ENCODE results near the gene DCLK3.

DCLK3 gene

DNA sequence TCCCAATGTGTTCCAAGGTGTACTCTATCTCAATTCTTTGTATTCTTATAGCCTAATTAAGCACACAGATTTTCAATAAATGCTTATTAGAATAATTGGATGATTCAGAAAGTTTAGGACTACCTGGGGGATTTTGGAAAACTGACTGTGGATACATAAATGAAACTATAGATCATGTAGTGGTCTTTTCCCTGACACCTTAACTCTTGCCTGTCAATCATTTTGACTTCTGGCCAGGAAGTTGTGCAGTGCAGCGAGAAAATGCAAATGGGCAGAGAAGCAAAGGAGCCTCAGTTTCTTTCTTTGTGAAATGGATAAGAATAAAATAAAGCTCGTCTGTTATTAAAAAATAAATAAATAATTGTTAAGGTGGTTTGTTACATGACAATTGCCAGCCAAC is 47.4 kb upstream of the DCLK3 start:
- H3K9me3 ChIP-seq (ENCODE audit: low read length), result no peaks in the 10 kb centered on the region
- no peaks in the 10 kb centered on the region for H3K9me2 ChIP-seq (ENCODE audit: low read depth, low read length)
- H3K36me3 ChIP-seq (ENCODE audit: insufficient read depth, low read length), result no peaks in the 10 kb centered on the region
- no peak overlapping the region for H3K9ac ChIP-seq (ENCODE audit: low read length)
- H3K27ac ChIP-seq (ENCODE audit: low read depth, low read length, poor library complexity, severe bottlenecking), result no peak overlapping the region
- no peak for TF ChIP-seq EZH2 (IDR thresholded peaks at IDR 0.05; ENCODE audit: borderline replicate concordance, low read length)
- TF ChIP-seq, protein P1, sequence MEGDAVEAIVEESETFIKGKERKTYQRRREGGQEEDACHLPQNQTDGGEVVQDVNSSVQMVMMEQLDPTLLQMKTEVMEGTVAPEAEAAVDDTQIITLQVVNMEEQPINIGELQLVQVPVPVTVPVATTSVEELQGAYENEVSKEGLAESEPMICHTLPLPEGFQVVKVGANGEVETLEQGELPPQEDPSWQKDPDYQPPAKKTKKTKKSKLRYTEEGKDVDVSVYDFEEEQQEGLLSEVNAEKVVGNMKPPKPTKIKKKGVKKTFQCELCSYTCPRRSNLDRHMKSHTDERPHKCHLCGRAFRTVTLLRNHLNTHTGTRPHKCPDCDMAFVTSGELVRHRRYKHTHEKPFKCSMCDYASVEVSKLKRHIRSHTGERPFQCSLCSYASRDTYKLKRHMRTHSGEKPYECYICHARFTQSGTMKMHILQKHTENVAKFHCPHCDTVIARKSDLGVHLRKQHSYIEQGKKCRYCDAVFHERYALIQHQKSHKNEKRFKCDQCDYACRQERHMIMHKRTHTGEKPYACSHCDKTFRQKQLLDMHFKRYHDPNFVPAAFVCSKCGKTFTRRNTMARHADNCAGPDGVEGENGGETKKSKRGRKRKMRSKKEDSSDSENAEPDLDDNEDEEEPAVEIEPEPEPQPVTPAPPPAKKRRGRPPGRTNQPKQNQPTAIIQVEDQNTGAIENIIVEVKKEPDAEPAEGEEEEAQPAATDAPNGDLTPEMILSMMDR (IDR thresholded peaks at IDR 0.05; ENCODE audit: low read length), result no peak
- no peaks in the 10 kb centered on the region for H3K27me3 ChIP-seq (ENCODE audit: insufficient read depth, low read length)
- no peaks in the 10 kb centered on the region for H4K20me1 ChIP-seq (ENCODE audit: insufficient read depth, low read length)
- H3K4me2 ChIP-seq (ENCODE audit: low read length), result no peak overlapping the region
- H3F3A ChIP-seq (ENCODE audit: insufficient read depth, low read length), result no peaks in the 10 kb centered on the region
- no peak overlapping the region for H2AFZ ChIP-seq (ENCODE audit: low read length)
- H3K4me3 ChIP-seq (ENCODE audit: low read depth, low read length, poor library complexity, severe bottlenecking), result no peak overlapping the region
- no peaks in the 10 kb centered on the region for H3K4me1 ChIP-seq (ENCODE audit: insufficient read depth, low read length, severe bottlenecking)
- H3K79me2 ChIP-seq (ENCODE audit: insufficient read depth, low read length), result no peaks in the 10 kb centered on the region

DNA sequence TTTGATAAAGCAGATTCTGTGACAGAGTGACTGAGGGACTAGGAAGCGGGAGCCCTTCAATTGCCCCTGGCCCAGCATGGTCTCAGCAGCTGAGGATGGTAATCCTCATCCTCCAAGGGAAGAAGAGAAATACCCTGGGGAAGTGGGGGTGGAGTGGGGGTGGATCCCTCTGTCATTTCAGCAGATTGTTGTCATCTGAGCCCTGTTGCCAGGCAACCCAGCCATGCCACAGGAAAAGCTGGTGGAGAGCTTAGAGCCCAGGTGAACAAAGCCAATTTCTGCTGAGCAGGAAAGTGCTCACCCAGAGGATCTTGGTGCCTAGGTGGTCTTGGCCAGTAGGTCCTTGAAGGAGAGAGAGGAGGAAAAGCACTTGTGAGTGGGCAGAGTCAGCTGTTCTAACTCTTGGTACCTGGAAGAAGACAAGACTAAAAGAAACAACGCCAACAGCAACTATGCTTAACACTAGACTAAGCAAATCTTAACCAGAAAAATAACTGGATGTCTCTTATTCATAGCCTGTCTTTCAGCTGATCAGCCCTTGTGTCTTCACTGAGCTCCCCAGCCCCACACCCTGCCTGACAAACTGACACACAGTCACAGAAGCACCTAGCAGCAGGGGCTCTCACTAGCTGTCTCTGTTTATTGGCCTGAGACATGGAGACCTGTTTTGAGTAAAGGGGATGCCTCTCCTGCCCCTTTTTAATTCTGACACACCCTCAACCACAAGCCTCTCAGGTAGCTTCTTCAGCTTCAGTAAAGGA is 40.1 kb upstream of the DCLK3 start:
- Histone ChIP-seq H3K4me1 (ENCODE audit: insufficient read depth, low read length, severe bottlenecking) (no peaks in the 10 kb centered on the region), H3K27ac (ENCODE audit: low read depth, low read length, poor library complexity, severe bottlenecking) (no peak overlapping the region), H3F3A (ENCODE audit: insufficient read depth, low read length) (no peaks in the 10 kb centered on the region), H3K4me2 (ENCODE audit: low read length) (no peak overlapping the region), H3K9ac (ENCODE audit: low read length) (no peak overlapping the region), H3K9me2 (ENCODE audit: low read depth, low read length) (no peaks in the 10 kb centered on the region), H2AFZ (ENCODE audit: low read length) (no peak overlapping the region), H3K79me2 (ENCODE audit: insufficient read depth, low read length) (no peaks in the 10 kb centered on the region), H3K4me3 (ENCODE audit: low read depth, low read length, poor library complexity, severe bottlenecking) (no peak overlapping the region), H3K36me3 (ENCODE audit: insufficient read depth, low read length) (no peaks in the 10 kb centered on the region), H3K9me3 (ENCODE audit: low read length) (0 out of 2 replicates have a peak, but pooled peaks cover 6% of the 10 kb centered on the region), H4K20me1 (ENCODE audit: insufficient read depth, low read length) (no peaks in the 10 kb centered on the region), H3K27me3 (ENCODE audit: insufficient read depth, low read length) (no peaks in the 10 kb centered on the region)
- TF ChIP-seq EZH2 (IDR thresholded peaks at IDR 0.05; ENCODE audit: borderline replicate concordance, low read length), result no peak
- TF ChIP-seq, protein P1 (IDR thresholded peaks at IDR 0.05; ENCODE audit: low read length), result no peak

DNA sequence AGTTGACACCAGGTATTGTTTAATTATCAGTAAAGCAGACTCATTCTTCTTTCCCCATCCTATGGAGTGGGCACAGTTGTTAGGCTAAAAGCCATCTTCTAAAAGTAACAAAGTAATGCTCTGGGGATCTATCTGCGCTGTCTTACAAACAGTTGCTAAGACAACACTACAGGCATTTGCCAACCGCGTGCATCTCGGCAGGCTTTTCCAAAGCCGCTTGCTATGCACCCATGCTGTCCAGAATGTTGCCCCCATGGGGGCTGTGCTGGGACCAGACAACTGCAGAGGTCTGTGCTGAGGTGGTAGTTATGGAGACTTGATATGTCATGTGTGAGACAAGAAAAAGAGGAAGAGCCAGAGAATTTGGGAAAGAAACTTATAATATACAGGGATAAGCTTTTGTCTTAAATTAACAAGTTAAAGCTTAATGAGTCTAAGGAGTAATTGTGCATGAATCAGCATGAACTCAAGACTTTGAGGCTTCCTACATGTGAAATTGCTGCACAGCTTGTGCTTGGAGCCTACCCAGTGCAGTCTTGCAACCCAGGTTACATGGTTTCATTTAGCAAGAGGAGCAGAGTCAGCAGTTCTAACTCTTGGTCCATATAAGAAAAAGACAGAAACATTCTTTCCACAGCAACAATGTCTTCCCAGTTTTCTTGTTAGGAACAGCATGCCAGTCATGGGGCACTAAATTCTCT is 38.9 kb upstream of the DCLK3 start:
- no peak overlapping the region for H3K27ac ChIP-seq (ENCODE audit: low read depth, low read length, poor library complexity, severe bottlenecking)
- H3K4me3 ChIP-seq (ENCODE audit: low read depth, low read length, poor library complexity, severe bottlenecking), result no peak overlapping the region
- no peak for TF ChIP-seq EZH2 (IDR thresholded peaks at IDR 0.05; ENCODE audit: borderline replicate concordance, low read length)
- TF ChIP-seq, protein P1 (IDR thresholded peaks at IDR 0.05; ENCODE audit: low read length), result no peak

More for the DNA sequence above, 38.9 kb upstream of the DCLK3 start:
- Histone ChIP-seq H3K9me2 (ENCODE audit: low read depth, low read length) (no peaks in the 10 kb centered on the region), H3K36me3 (ENCODE audit: insufficient read depth, low read length) (no peaks in the 10 kb centered on the region), H3K9ac (ENCODE audit: low read length) (no peak overlapping the region), H3K9me3 (ENCODE audit: low read length) (0 out of 2 replicates have a peak, but pooled peaks cover 6% of the 10 kb centered on the region), H3F3A (ENCODE audit: insufficient read depth, low read length) (no peaks in the 10 kb centered on the region), H3K79me2 (ENCODE audit: insufficient read depth, low read length) (no peaks in the 10 kb centered on the region), H4K20me1 (ENCODE audit: insufficient read depth, low read length) (no peaks in the 10 kb centered on the region), H2AFZ (ENCODE audit: low read length) (no peak overlapping the region), H3K4me2 (ENCODE audit: low read length) (no peak overlapping the region), H3K4me1 (ENCODE audit: insufficient read depth, low read length, severe bottlenecking) (no peaks in the 10 kb centered on the region), H3K27me3 (ENCODE audit: insufficient read depth, low read length) (no peaks in the 10 kb centered on the region)

All from OCI-LY1 (cell line).